Esophagus muscularis mucosa (tissue), 4 donors: ENCODE results near the gene MANSC4.

Experiments
- CTCF ChIP-seq, 3 experiments: fragments of 200-600 bp in 2 of 3; fragments of 450-650 bp in 1 of 3; sonication (generic) in 2 of 3; IDR thresholded peaks; one replicate each; pipeline ENCODE4 v1.5.1; 2017 to 2019; ENCODE audit warnings: antibody characterized with exemption in 3 of 3, mild to moderate bottlenecking in 2 of 3, moderate library complexity in 1 of 3
- EP300 ChIP-seq: sonication (generic); formaldehyde crosslinking; IDR thresholded peaks from one replicate; pipeline ENCODE4 v1.6.1; 2017; ENCODE audit warnings: antibody characterized with exemption
- POLR2AphosphoS5 ChIP-seq, 2 donors: sonication (generic); formaldehyde crosslinking; IDR thresholded peaks; one replicate each; pipeline ENCODE4 v1.6.1; 2017; ENCODE audit warnings: antibody characterized with exemption in 2 of 2

- no peak for TF ChIP-seq CTCF (IDR thresholded peaks at IDR 0.05)
- no peak for TF ChIP-seq POLR2AphosphoS5 (IDR thresholded peaks at IDR 0.05)
- no peak for TF ChIP-seq EP300
These were observed 46.0 kb upstream of the MANSC4 start for GRCh38 chr12:27826076-27826475.
